GM12891 (cell line): ENCODE data around the gene STK39.

ENCODE experiments used
- DNase-seq: peaks from one replicate; pipeline ENCODE4 v3.0.0; 2011; ENCODE audit warnings: low spot score; ENCODE audit not compliant: insufficient read length
- FAIRE-seq: peaks from 2 replicates; lab custom pipeline; 2011; peaks lifted over from hg19 to GRCh38; lab: Jason Lieb, UNC
- PAX5 ChIP-seq: IDR thresholded peaks from 2 replicates; pipeline ENCODE4 v1.6.1; 2011; ENCODE audit warnings: low read length, moderate library complexity, mild to moderate bottlenecking; ENCODE audit not compliant: insufficient read depth, severe bottlenecking
- POLR2A ChIP-seq: IDR thresholded peaks from 2 replicates; pipeline ENCODE4 v1.6.1; 2011; ENCODE audit warnings: low read depth, low read length, control low read depth
- POLR2AphosphoS5 ChIP-seq: IDR thresholded peaks from 2 replicates; pipeline ENCODE4 v1.6.1; 2011; ENCODE audit warnings: low read depth, low read length, control low read depth
- POU2F2 ChIP-seq: IDR thresholded peaks from 2 replicates; pipeline ENCODE4 v1.6.1; 2011; ENCODE audit warnings: low read depth, mild to moderate bottlenecking, control low read depth, low read length, moderate library complexity
- SPI1 ChIP-seq: IDR thresholded peaks from 2 replicates; pipeline ENCODE4 v1.6.1; 2011; ENCODE audit warnings: low read depth, low read length, control low read depth
- TAF1 ChIP-seq: IDR thresholded peaks from 2 replicates; pipeline ENCODE4 v1.6.1; 2011; ENCODE audit warnings: low read depth, low read length, control low read depth

The STK39 gene

DNA sequence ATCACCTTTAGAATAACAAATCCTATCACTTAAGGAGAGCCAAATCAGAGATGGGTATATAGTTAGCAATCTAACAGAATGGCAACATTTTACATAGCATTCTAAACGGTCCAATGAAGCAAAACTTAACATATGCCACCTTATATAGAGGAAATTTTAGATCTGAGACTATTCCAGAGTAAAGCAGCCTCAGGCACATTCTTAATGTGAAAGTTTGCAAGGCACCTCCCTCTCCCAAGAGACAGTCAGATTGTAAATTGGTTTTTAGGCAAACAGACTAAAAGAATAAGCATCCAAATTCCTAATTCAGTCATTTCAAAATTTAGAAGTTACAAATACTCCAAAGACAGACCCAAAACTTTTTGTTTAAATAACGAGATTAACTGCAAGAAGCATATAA is 292.9 kb downstream of the STK39 start:
- DNase-seq: no peak
- FAIRE-seq: no peak

GRCh38 chr2:167953776-167954175 is 293.6 kb downstream of the STK39 start:
- DNase-seq: no peak
- TF ChIP-seq SPI1 (no peak), TAF1 (no peak), POU2F2 (no peak), PAX5 (no peak), POLR2A (no peak), POLR2AphosphoS5 (no peak)
- no peak for FAIRE-seq

More for the DNA sequence above, 292.9 kb downstream of the STK39 start:
- TF ChIP-seq POLR2AphosphoS5 (no peak), POU2F2 (no peak), PAX5 (no peak), TAF1 (no peak), SPI1 (no peak), POLR2A (no peak)

DNA sequence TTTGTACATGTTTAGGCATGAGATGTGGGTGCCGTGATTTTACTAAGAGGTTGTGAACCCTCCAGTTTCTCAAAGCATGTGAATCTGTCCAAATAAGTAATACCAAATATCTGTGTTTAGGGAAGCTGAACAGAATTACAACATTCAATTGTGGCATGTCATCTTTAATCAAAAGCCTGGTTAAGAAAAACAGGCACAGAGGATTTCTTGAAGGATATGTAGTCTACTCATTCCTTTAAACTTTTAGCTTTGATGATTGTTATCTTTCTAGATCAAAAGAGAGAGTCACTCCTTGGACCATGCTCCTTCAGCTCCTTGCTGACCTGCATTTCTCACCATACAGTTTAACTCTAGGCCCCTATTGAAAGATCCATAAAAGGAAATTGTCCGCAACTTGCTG is 296.8 kb downstream of the STK39 start:
- FAIRE-seq: no peak
- DNase-seq: no peak
- TF ChIP-seq PAX5 (no peak), POLR2A (no peak), SPI1 (no peak), TAF1 (no peak), POLR2AphosphoS5 (no peak), POU2F2 (no peak)

GRCh38 chr2:167946441-167946841 is 301.0 kb downstream of the STK39 start:
- no peak for TF ChIP-seq PAX5
- no peak for TF ChIP-seq POLR2A
- TF ChIP-seq POU2F2: no peak
- TF ChIP-seq TAF1: no peak
- TF ChIP-seq POLR2AphosphoS5: no peak
- TF ChIP-seq SPI1: no peak
- FAIRE-seq (no peak), DNase-seq (no peak)

DNA sequence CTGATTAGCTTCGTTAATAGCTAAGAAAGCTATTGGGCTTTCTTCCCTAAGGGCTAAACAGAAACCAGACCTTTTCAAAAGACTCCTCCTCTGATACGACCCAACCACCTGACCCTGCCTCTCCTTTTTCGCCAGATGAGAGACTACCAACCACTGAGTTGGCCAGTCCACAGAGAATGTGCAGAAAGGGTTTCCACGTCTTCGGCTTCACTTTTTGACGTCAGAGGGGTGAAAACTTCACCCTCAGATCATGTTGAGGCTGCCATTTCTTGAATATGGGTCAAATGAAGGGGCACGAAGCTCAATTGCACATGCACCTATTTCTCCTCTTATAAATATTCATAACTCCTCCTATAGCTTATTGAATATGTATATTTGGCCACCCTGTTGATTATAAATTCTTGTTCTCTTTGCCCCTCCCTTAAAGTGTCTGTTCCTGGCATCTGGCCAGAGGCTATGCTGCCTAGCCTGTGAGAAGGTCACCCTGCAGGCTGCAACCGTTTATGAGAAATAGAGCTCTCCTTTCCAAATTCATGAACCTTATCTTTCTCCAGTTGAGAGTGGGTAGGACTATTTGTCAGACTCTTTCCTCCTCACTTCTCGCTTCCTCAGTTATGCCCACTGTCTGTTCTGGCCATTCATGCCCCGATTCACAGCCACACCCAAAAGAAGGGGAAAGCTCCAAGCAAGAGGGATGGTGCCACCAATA is 301.6 kb downstream of the STK39 start:
- no peak for FAIRE-seq
- no peak for DNase-seq
- TF ChIP-seq SPI1 (no peak), TAF1 (no peak)

DNA sequence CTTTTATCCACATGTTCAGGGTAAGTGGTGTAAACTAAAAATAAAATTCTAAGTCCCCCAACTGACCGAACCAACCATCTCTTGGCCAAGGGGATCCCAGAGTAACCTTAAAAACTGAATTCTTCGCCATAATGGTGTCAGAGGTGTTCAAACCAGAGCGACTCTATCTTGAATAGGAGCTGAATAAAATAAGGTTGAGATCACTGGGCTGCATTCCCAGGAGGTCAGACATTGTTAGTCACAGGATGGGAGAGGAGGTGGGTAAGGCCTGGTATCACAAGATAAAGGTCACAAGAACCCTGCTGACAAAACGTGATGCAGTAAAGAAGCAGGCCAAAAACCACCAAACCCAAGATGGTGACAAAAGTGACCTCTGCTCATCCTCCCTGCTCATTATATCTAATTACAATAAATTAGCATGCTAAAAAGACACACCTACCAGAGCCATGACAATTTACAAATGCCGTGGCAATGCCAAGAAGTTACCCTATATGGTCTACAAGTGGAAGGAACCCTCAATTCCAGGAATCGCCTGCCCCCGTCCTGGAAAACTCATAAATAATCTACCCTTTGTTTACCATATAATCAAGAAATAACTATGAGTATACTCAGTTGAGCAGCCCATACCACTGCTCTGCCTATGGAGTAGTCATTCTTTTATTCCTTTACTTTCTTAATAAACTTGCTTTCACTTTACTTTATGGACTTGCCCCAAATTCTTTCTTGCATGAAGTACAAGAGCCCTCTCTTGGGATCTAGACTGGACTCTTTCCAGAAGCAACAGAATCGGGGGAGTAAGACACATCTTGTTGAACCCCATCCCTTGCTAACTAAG is 302.4 kb downstream of the STK39 start:
- FAIRE-seq (no peak), DNase-seq (no peak)
- no peak for TF ChIP-seq POLR2AphosphoS5
- TF ChIP-seq TAF1: no peak
- no peak for TF ChIP-seq SPI1
- no peak for TF ChIP-seq POU2F2
- no peak for TF ChIP-seq POLR2A
- TF ChIP-seq PAX5: no peak

- no peak for DNase-seq
- no peak for FAIRE-seq
- TF ChIP-seq POLR2AphosphoS5 (no peak), POU2F2 (no peak), PAX5 (no peak), POLR2A (no peak), SPI1 (no peak), TAF1 (no peak)
These were observed 303.5 kb downstream of the STK39 start for GRCh38 chr2:167943897-167944296.

- no peak for FAIRE-seq
These were observed 304.0 kb downstream of the STK39 start for GRCh38 chr2:167943368-167943767.

GRCh38 chr2:167942366-167943081 is 304.9 kb downstream of the STK39 start:
- TF ChIP-seq POLR2A (no peak), SPI1 (no peak), POLR2AphosphoS5 (no peak), PAX5 (no peak), POU2F2 (no peak), TAF1 (no peak)
- FAIRE-seq (no peak), DNase-seq (no peak)

More at GRCh38 chr2:167943368-167943767, 304.0 kb downstream of the STK39 start:
- TF ChIP-seq PAX5 (no peak), SPI1 (no peak), POLR2AphosphoS5 (no peak), TAF1 (no peak), POLR2A (no peak), POU2F2 (no peak)
- no peak for DNase-seq
